Activated naive CD4-positive, alpha-beta T cell treated with anti-CD3 and anti-CD28 coated beads, Interleukin-2, amount 10 ng/mL, durations not matched to agents 7 days and 5 days (primary cell): ENCODE results near the gene C7orf25.
A peak's percentile ranks its signal among the peaks of the same experiment; 100 is the strongest.

Experiments
- CTCF ChIA-PET: fragments of 350-600 bp; sonication (Branson Sonifier 250); formaldehyde crosslinking; loops from one replicate; lab custom pipeline; 2021; ENCODE audit warnings: antibody characterized with exemption; lab: Charles Lee
- DNase-seq: peaks from one replicate; pipeline ENCODE4 v3.0.0-alpha.2; 2020
- H3K27ac Mint-ChIP-seq: one replicate; pipeline ENCODE4 v1.8.0; 2021; ENCODE audit warnings: mild to moderate bottlenecking, moderate library complexity, mixed read lengths
- H3K27me3 Mint-ChIP-seq: one replicate; pipeline ENCODE4 v1.8.0; 2021; ENCODE audit warnings: mild to moderate bottlenecking, mixed read lengths
- H3K36me3 Mint-ChIP-seq: one replicate; pipeline ENCODE4 v1.8.0; 2021; ENCODE audit warnings: mixed read lengths
- H3K4me1 Mint-ChIP-seq: one replicate; pipeline ENCODE4 v1.8.0; 2021; ENCODE audit warnings: mixed read lengths
- H3K4me3 Mint-ChIP-seq: one replicate; pipeline ENCODE4 v1.8.0; 2021; ENCODE audit warnings: mild to moderate bottlenecking, moderate library complexity, mixed read lengths
- H3K9me3 Mint-ChIP-seq: one replicate; pipeline ENCODE4 v1.8.0; 2021; ENCODE audit warnings: mixed read lengths

Gene C7orf25

GRCh38 chr7:42939457-42940240 lies 27.8 kb upstream of the C7orf25 start:
- no peaks in the 10 kb centered on the region for H3K9me3 Mint-ChIP-seq
- H3K4me1 Mint-ChIP-seq: peaks cover 22% of the 10 kb centered on the region
- H3K27me3 Mint-ChIP-seq: no peaks in the 10 kb centered on the region
- no peak for DNase-seq
- no peak overlapping the region for H3K4me3 Mint-ChIP-seq
- H3K36me3 Mint-ChIP-seq: peaks cover 27% of the 10 kb centered on the region
- no peak overlapping the region for H3K27ac Mint-ChIP-seq
- CTCF ChIA-PET: interaction anchor here (1.6 to 1.8 kb wide), 2 partner anchors 10 to 500 kb away, joined by 3 to 6 read pairs; no protein-coding TSS in a partner anchor

GRCh38 chr7:42935861-42936260 lies 24.0 kb upstream of the C7orf25 start:
- no peak for DNase-seq
- Mint-ChIP-seq H3K27ac (no peak overlapping the region), H3K27me3 (no peaks in the 10 kb centered on the region), H3K9me3 (no peaks in the 10 kb centered on the region), H3K4me1 (peaks cover 46% of the 10 kb centered on the region), H3K4me3 (no peak overlapping the region), H3K36me3 (peaks cover 37% of the 10 kb centered on the region)
- CTCF ChIA-PET: interaction anchor here (1.3 to 1.4 kb wide), 2 partner anchors 504 to 647 kb away, joined by 4 read pairs; partner anchors contain the start of gene STK17A

GRCh38 chr7:42934291-42934690 lies 22.4 kb upstream of the C7orf25 start:
- Mint-ChIP-seq H3K9me3 (no peaks in the 10 kb centered on the region), H3K4me1 (peaks cover 50% of the 10 kb centered on the region), H3K36me3 (peaks cover 39% of the 10 kb centered on the region), H3K27ac (no peak overlapping the region), H3K27me3 (no peaks in the 10 kb centered on the region), H3K4me3 (peak overlapping the region; percentile 95)
- CTCF ChIA-PET: interaction anchor here (0.6 to 1.3 kb wide), 4 partner anchors 20 to 945 kb away, joined by 3 to 4 read pairs (median 3); no protein-coding TSS in a partner anchor
- DNase-seq: no peak

GRCh38 chr7:42932811-42933591 lies 21.1 kb upstream of the C7orf25 start:
- peaks cover 59% of the 10 kb centered on the region for H3K4me1 Mint-ChIP-seq
- CTCF ChIA-PET: interaction anchor here (0.9 to 1.5 kb wide), 5 partner anchors 8 to 990 kb away, joined by 3 to 5 read pairs (median 4); no protein-coding TSS in a partner anchor
- peak overlapping the region; percentile 99 for H3K27ac Mint-ChIP-seq
- peak overlapping the region; percentile 95 for H3K4me3 Mint-ChIP-seq
- DNase-seq: no peak
- H3K36me3 Mint-ChIP-seq: peaks cover 36% of the 10 kb centered on the region
- no peaks in the 10 kb centered on the region for H3K27me3 Mint-ChIP-seq
- no peaks in the 10 kb centered on the region for H3K9me3 Mint-ChIP-seq

GRCh38 chr7:42931834-42932651 lies 20.2 kb upstream of the C7orf25 start, which contains the start of the genes MRPL32 and PSMA2:
TSS of gene MRPL32 (plus strand) at chr7:42932376. CDS start at chr7:42932387, 11 bp downstream.
TSS of gene PSMA2 (minus strand) at chr7:42932174. CDS start at chr7:42932158, 16 bp downstream.
- peak within 1 kb of the TSS; percentile 95 for H3K4me3 Mint-ChIP-seq
- peaks cover 29% of the 10 kb centered on the region for H3K36me3 Mint-ChIP-seq
- no peaks in the 10 kb centered on the region for H3K27me3 Mint-ChIP-seq
- peak within 1 kb of the TSS; percentile 99 for H3K27ac Mint-ChIP-seq
- H3K9me3 Mint-ChIP-seq: no peaks in the 10 kb centered on the region
- CTCF ChIA-PET: interaction anchor here (1.2 to 1.5 kb wide), 5 partner anchors 9 to 989 kb away, joined by 4 to 13 read pairs (median 4); no protein-coding TSS in a partner anchor
- H3K4me1 Mint-ChIP-seq: peaks cover 67% of the 10 kb centered on the region
- peak; percentile 96 for DNase-seq

GRCh38 chr7:42931447-42931833 lies 19.6 kb upstream of the C7orf25 start:
- CTCF ChIA-PET: interaction anchor here (1.4 to 1.5 kb wide), 4 partner anchors 10 to 988 kb away, joined by 4 to 13 read pairs (median 4); no protein-coding TSS in a partner anchor
- Mint-ChIP-seq H3K4me1 (peaks cover 71% of the 10 kb centered on the region), H3K4me3 (peak overlapping the region; percentile 95), H3K36me3 (peaks cover 34% of the 10 kb centered on the region), H3K27ac (peak overlapping the region; percentile 99), H3K27me3 (no peaks in the 10 kb centered on the region), H3K9me3 (no peaks in the 10 kb centered on the region)
- DNase-seq: peak; percentile 43

GRCh38 chr7:42930889-42931288 lies 19.0 kb upstream of the C7orf25 start:
- CTCF ChIA-PET: interaction anchor here (0.6 to 1.4 kb wide), 2 partner anchors 10 to 16 kb away, joined by 5 to 13 read pairs; no protein-coding TSS in a partner anchor
- H3K4me3 Mint-ChIP-seq: peak overlapping the region; percentile 95
- no peak for DNase-seq
- peaks cover 31% of the 10 kb centered on the region for H3K36me3 Mint-ChIP-seq
- no peaks in the 10 kb centered on the region for H3K9me3 Mint-ChIP-seq
- peak overlapping the region; percentile 99 for H3K27ac Mint-ChIP-seq
- peaks cover 69% of the 10 kb centered on the region for H3K4me1 Mint-ChIP-seq
- H3K27me3 Mint-ChIP-seq: no peaks in the 10 kb centered on the region

GRCh38 chr7:42929449-42929848 lies 17.6 kb upstream of the C7orf25 start:
- CTCF ChIA-PET: interaction anchor here (1.8 kb wide), 1 partner anchor 11 kb away, joined by 6 read pairs; no protein-coding TSS in a partner anchor
- no peaks in the 10 kb centered on the region for H3K27me3 Mint-ChIP-seq
- DNase-seq: no peak
- peaks cover 70% of the 10 kb centered on the region for H3K4me1 Mint-ChIP-seq
- no peak overlapping the region for H3K27ac Mint-ChIP-seq
- no peaks in the 10 kb centered on the region for H3K9me3 Mint-ChIP-seq
- peaks cover 37% of the 10 kb centered on the region for H3K36me3 Mint-ChIP-seq
- peak overlapping the region; percentile 63 for H3K4me3 Mint-ChIP-seq

GRCh38 chr7:42928754-42929153 lies 16.9 kb upstream of the C7orf25 start:
- Mint-ChIP-seq H3K27me3 (no peaks in the 10 kb centered on the region), H3K4me3 (no peak overlapping the region), H3K4me1 (peaks cover 64% of the 10 kb centered on the region), H3K27ac (no peak overlapping the region), H3K9me3 (no peaks in the 10 kb centered on the region), H3K36me3 (peaks cover 37% of the 10 kb centered on the region)
- CTCF ChIA-PET: interaction anchor here (1.8 kb wide), 1 partner anchor 12 kb away, joined by 6 read pairs; no protein-coding TSS in a partner anchor
- no peak for DNase-seq

GRCh38 chr7:42926204-42926603 lies 14.3 kb upstream of the C7orf25 start:
- peaks cover 52% of the 10 kb centered on the region for H3K4me1 Mint-ChIP-seq

GRCh38 chr7:42925630-42926029 lies 13.8 kb upstream of the C7orf25 start:
- peaks cover 50% of the 10 kb centered on the region for H3K36me3 Mint-ChIP-seq
- no peak for DNase-seq
- H3K27me3 Mint-ChIP-seq: no peaks in the 10 kb centered on the region
- H3K4me1 Mint-ChIP-seq: peaks cover 47% of the 10 kb centered on the region
- no peaks in the 10 kb centered on the region for H3K9me3 Mint-ChIP-seq
- peak overlapping the region; percentile 22 for H3K27ac Mint-ChIP-seq
- no peak overlapping the region for H3K4me3 Mint-ChIP-seq
- CTCF ChIA-PET: interaction anchor here (2.3 kb wide), 1 partner anchor 16 kb away, joined by 7 read pairs; no protein-coding TSS in a partner anchor

More at GRCh38 chr7:42926204-42926603, 14.3 kb upstream of the C7orf25 start:
- H3K9me3 Mint-ChIP-seq: no peaks in the 10 kb centered on the region
- CTCF ChIA-PET: interaction anchor here (0.6 to 1.6 kb wide), 2 partner anchors 774 to 985 kb away, joined by 3 read pairs; no protein-coding TSS in a partner anchor
- H3K36me3 Mint-ChIP-seq: peaks cover 45% of the 10 kb centered on the region
- H3K27ac Mint-ChIP-seq: no peak overlapping the region
- H3K4me3 Mint-ChIP-seq: no peak overlapping the region
- no peaks in the 10 kb centered on the region for H3K27me3 Mint-ChIP-seq
- DNase-seq: no peak

- H3K36me3 Mint-ChIP-seq: peaks cover 57% of the 10 kb centered on the region
- H3K27ac Mint-ChIP-seq: no peak overlapping the region
- peaks cover 35% of the 10 kb centered on the region for H3K4me1 Mint-ChIP-seq
Measured at GRCh38 chr7:42924223-42924838, 12.5 kb upstream of the C7orf25 start.

More at GRCh38 chr7:42924223-42924838, 12.5 kb upstream of the C7orf25 start:
- H3K27me3 Mint-ChIP-seq: no peaks in the 10 kb centered on the region
- CTCF ChIA-PET: interaction anchor here (2.3 kb wide), 1 partner anchor 17 kb away, joined by 7 read pairs; no protein-coding TSS in a partner anchor
- no peak for DNase-seq
- H3K9me3 Mint-ChIP-seq: no peaks in the 10 kb centered on the region
- H3K4me3 Mint-ChIP-seq: no peak overlapping the region
